Gastroesophageal sphincter (tissue), 3 donors: ENCODE data around the gene SLC16A10.

ENCODE experiments used
- CTCF ChIP-seq, 4 experiments: fragments of 200-600 bp in 2 of 4; fragments of 450-650 bp in 2 of 4; sonication (generic) in 1 of 4; IDR thresholded peaks; one replicate each; pipeline ENCODE4 v1.5.1; 2017 to 2019; ENCODE audit warnings: antibody characterized with exemption in 4 of 4, mild to moderate bottlenecking in 2 of 4, moderate library complexity in 2 of 4
- EP300 ChIP-seq: sonication (generic); formaldehyde crosslinking; IDR thresholded peaks from one replicate; pipeline ENCODE4 v1.6.1; 2017; ENCODE audit warnings: antibody characterized with exemption, mild to moderate bottlenecking
- POLR2A ChIP-seq, 2 donors: fragments of 450-650 bp; IDR thresholded peaks; one replicate each; pipeline ENCODE4 v1.6.1; 2017; ENCODE audit warnings: antibody characterized with exemption in 2 of 2, mild to moderate bottlenecking in 2 of 2, moderate library complexity in 1 of 2

GRCh38 chr6:111266276-111266675 is 179.0 kb downstream of the SLC16A10 start:
- TF ChIP-seq CTCF (IDR thresholded peaks at IDR 0.05) (no peak), POLR2A (IDR thresholded peaks at IDR 0.05) (no peak), EP300 (no peak)
